Suprapubic skin (tissue), 4 donors: ENCODE results near the gene RGMB. TPM values are rescaled to one million over a fixed set of nuclear protein-coding genes. Genes with fewer than 3 reads are reported as not detected.

Source experiments
- DNase-seq, 2 donors: peaks; one replicate each; pipeline ENCODE4 v3.0.0-alpha.2; 2019; ENCODE audit warnings: low spot score in 2 of 2
- H3K27ac ChIP-seq: fragments of 200-600 bp; sonication (generic); one replicate; pipeline ENCODE4 v1.5.1; 2019
- H3K27me3 ChIP-seq: fragments of 200-600 bp; sonication (generic); one replicate; pipeline ENCODE4 v1.5.1; 2019
- H3K36me3 ChIP-seq: fragments of 200-600 bp; sonication (generic); one replicate; pipeline ENCODE4 v1.5.1; 2019
- H3K4me1 ChIP-seq: fragments of 200-600 bp; sonication (generic); one replicate; pipeline ENCODE4 v1.5.1; 2019
- H3K4me3 ChIP-seq: fragments of 200-600 bp; sonication (generic); one replicate; pipeline ENCODE4 v1.5.1; 2019; ENCODE audit warnings: mild to moderate bottlenecking
- H3K9me3 ChIP-seq: fragments of 200-600 bp; sonication (generic); one replicate; pipeline ENCODE4 v1.5.1; 2019
- CTCF ChIP-seq, 2 donors: fragments of 200-600 bp in 1 of 2; fragments of 450-650 bp in 1 of 2; sonication (generic) in 1 of 2; IDR thresholded peaks; one replicate each; pipeline ENCODE4 v1.5.1; 2016 to 2019; ENCODE audit warnings: antibody characterized with exemption in 2 of 2, mild to moderate bottlenecking in 1 of 2, moderate library complexity in 1 of 2
- EP300 ChIP-seq: sonication (generic); formaldehyde crosslinking; IDR thresholded peaks from one replicate; pipeline ENCODE4 v1.6.1; 2017; ENCODE audit warnings: antibody characterized with exemption
- POLR2A ChIP-seq, 2 donors: fragments of 450-650 bp; IDR thresholded peaks; one replicate each; pipeline ENCODE4 v1.6.1; 2017; ENCODE audit warnings: antibody characterized with exemption in 2 of 2, mild to moderate bottlenecking in 2 of 2, moderate library complexity in 2 of 2
- POLR2AphosphoS5 ChIP-seq, 3 donors: sonication (generic); formaldehyde crosslinking; IDR thresholded peaks; one replicate each; pipeline ENCODE4 v1.6.1; 2017; ENCODE audit warnings: antibody characterized with exemption in 3 of 3
- WGBS: methylation state at CpG from one replicate; pipeline ENCODE4 v1.1.5; 2018; 5-methylcytosine and 5-hydroxymethylcytosine counted together
- total RNA-seq, 4 donors: library from RNA; depleted of rRNA; stranded (reverse); fragments of >200 nt; gene quantifications; one replicate each; pipeline ENCODE4 v1.1.0, GENCODE V29; 2016

RGMB gene
- total RNA-seq, 4 donors from 2014 or later = 47.7 to 73.2 (median 70.8) TPM

- no peaks in the 10 kb centered on the region for H3K27me3 ChIP-seq
- TF ChIP-seq POLR2AphosphoS5 (IDR thresholded peaks at IDR 0.05) (no peak), POLR2A (IDR thresholded peaks at IDR 0.05) (no peak), CTCF (IDR thresholded peaks at IDR 0.05) (no peak), EP300 (no peak)
- peaks cover 5% of the 10 kb centered on the region for H3K36me3 ChIP-seq
- peak overlapping the region; percentile 43 for H3K27ac ChIP-seq
- no peak for DNase-seq
- H3K9me3 ChIP-seq = no peaks in the 10 kb centered on the region
- no peak overlapping the region for H3K4me3 ChIP-seq
- peaks cover 92% of the 10 kb centered on the region for H3K4me1 ChIP-seq
- 56% methylated on average over 3 of the region's 3 CpGs for WGBS
Measured at GRCh38 chr5:98783051-98783649, 9.7 kb downstream of the RGMB start.

DNA sequence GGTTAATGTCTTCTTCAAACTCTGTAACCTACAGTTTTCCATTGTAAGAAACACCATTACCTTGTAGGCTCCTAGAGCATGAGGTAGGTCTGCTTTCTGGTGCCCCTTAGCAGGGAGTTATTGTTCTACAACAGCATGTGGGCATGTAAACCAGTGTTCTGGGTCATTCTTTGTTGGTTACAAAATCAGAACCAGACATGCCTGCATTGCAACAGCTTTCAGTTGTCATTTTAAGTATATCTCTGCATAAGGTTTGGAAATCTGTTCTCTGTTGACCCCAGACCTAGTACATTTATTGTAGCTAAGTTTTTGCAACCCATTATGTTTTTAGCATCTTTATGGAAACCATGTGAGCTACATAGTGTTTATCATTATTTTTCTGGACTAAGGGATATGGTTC is 10.9 kb downstream of the RGMB start:
- no peak for DNase-seq
- Histone ChIP-seq H3K27me3 (no peaks in the 10 kb centered on the region), H3K9me3 (no peaks in the 10 kb centered on the region), H3K27ac (no peak overlapping the region), H3K4me3 (no peak overlapping the region), H3K4me1 (peaks cover 94% of the 10 kb centered on the region), H3K36me3 (peaks cover 5% of the 10 kb centered on the region)
- TF ChIP-seq CTCF (IDR thresholded peaks at IDR 0.05) (no peak), POLR2AphosphoS5 (IDR thresholded peaks at IDR 0.05) (no peak), POLR2A (IDR thresholded peaks at IDR 0.05) (no peak), EP300 (no peak)

- TF ChIP-seq POLR2AphosphoS5 (IDR thresholded peaks at IDR 0.05) (no peak), EP300 (no peak), POLR2A (IDR thresholded peaks at IDR 0.05) (no peak), CTCF (IDR thresholded peaks at IDR 0.05) (no peak)
- H3K27me3 ChIP-seq = no peaks in the 10 kb centered on the region
- DNase-seq = no peak
- H3K27ac ChIP-seq = peak overlapping the region; percentile 76
- WGBS = 38% methylated on average over 3 of the region's 3 CpGs
- no peak overlapping the region for H3K4me3 ChIP-seq
- no peaks in the 10 kb centered on the region for H3K36me3 ChIP-seq
- H3K9me3 ChIP-seq = no peaks in the 10 kb centered on the region
- H3K4me1 ChIP-seq = peaks cover 93% of the 10 kb centered on the region
Measured at GRCh38 chr5:98785244-98785643, 11.8 kb downstream of the RGMB start.

DNA sequence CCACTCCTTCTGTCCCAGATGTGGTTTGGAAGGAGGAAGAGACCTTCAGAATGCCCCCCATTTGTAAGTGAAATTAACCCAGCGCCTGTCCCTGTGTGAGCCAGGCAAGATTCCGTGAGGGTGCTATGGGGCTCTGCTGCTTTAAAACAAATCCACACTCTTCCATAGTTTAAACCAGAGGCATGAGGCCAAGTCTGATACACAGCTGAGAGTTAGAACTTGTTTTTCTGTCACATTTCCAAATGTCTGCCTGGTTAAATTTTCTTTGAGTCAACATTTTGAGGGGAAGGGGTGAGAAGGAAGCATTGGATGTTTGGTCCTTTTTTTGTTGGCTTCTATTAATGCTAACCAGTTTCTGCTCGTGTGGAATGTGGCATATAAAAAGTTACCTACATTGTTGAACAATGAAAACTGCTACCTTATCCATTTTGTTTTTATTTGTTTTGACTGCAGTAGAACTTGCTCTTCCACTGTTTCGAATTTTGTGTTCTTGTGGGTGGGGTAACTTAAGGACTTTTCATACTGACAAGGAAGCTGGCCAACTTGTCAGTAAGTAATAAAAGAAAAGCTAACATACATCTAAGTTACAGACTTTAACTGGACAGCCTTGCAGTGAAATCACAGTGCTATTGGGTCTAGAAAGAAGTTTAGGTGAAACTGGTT is 12.9 kb downstream of the RGMB start:
- Histone ChIP-seq H3K36me3 (no peaks in the 10 kb centered on the region), H3K27me3 (no peaks in the 10 kb centered on the region), H3K9me3 (no peaks in the 10 kb centered on the region), H3K4me1 (peaks cover 93% of the 10 kb centered on the region), H3K27ac (peak overlapping the region; percentile 76), H3K4me3 (peak overlapping the region; percentile 18)
- WGBS = 46% methylated on average over 4 of the region's 4 CpGs
- no peak for DNase-seq
- TF ChIP-seq CTCF (IDR thresholded peaks at IDR 0.05) (no peak), EP300 (no peak), POLR2AphosphoS5 (IDR thresholded peaks at IDR 0.05) (no peak), POLR2A (IDR thresholded peaks at IDR 0.05) (no peak)

DNA sequence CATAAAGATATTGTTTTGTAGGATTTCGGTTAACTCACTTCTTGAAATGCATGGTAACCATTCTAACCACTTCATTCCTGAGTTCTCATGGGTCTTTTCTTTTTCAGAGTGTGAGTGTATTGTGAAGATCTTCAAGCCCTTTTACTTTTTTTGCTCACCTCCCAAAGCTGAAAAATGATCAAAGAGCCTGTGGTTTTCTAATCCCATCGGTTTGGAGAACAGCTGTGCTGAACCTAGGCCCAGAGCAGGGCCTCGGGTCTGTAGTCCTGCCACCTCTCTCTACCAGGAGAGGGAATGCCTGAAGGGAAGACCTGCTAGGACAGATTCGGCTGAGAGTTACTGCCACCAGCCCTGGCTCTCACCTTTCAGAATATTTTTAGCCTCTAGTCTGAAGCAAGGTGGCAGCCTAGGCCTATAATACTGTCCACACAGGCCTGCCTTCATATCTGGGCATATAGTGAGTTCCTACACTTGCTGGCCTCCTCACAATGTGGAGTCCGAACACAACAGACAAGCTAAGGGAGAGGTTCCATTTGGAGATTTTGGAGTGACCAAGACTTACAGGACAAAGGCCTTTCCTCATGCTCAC is 13.8 kb downstream of the RGMB start:
- no peaks in the 10 kb centered on the region for H3K36me3 ChIP-seq
- TF ChIP-seq POLR2AphosphoS5 (IDR thresholded peaks at IDR 0.05) (no peak), CTCF (IDR thresholded peaks at IDR 0.05) (no peak), EP300 (no peak), POLR2A (IDR thresholded peaks at IDR 0.05) (no peak)
- WGBS = 52% methylated on average over 5 of the region's 5 CpGs
- peak overlapping the region; percentile 4 for H3K4me3 ChIP-seq
- H3K9me3 ChIP-seq = no peaks in the 10 kb centered on the region
- H3K27me3 ChIP-seq = no peaks in the 10 kb centered on the region
- H3K27ac ChIP-seq = peak overlapping the region; percentile 76
- DNase-seq = no peak
- peaks cover 94% of the 10 kb centered on the region for H3K4me1 ChIP-seq
